Neural progenitor cell (in vitro differentiated cells): ENCODE measurements around the gene SMG9. TPM values are rescaled to one million over a fixed set of nuclear protein-coding genes. Genes with fewer than 3 reads are reported as not detected.

ENCODE experiments used
- DNase-seq: peaks from one replicate; pipeline ENCODE4 v3.0.0-alpha.2; 2016; ENCODE audit warnings: low spot score
- H2AFZ ChIP-seq: fragments of 200-600 bp; sonication (generic); replicated peaks from 2 replicates; pipeline ENCODE4 v1.6.1; 2016; ENCODE audit warnings: antibody characterized with exemption
- H3F3A ChIP-seq: fragments of 200-600 bp; sonication (generic); 2 replicates; pipeline ENCODE4 v1.6.1; 2016; ENCODE audit warnings: antibody characterized with exemption, low read depth
- H3K27ac ChIP-seq: fragments of 200-600 bp; sonication (generic); 2 replicates; pipeline ENCODE4 v1.5.1; 2016; ENCODE audit warnings: mild to moderate bottlenecking
- H3K27me3 ChIP-seq: fragments of 200-600 bp; sonication (generic); 2 replicates; pipeline ENCODE4 v1.6.1; 2016; ENCODE audit warnings: mild to moderate bottlenecking, moderate library complexity
- H3K36me3 ChIP-seq: fragments of 200-600 bp; sonication (generic); 2 replicates; pipeline ENCODE4 v1.5.1; 2016
- H3K4me1 ChIP-seq: fragments of 200-600 bp; sonication (generic); 2 replicates; pipeline ENCODE4 v1.6.1; 2016; ENCODE audit warnings: mixed run types
- H3K4me2 ChIP-seq: fragments of 200-600 bp; sonication (generic); 2 replicates; pipeline ENCODE4 v1.6.1; 2016
- H3K4me3 ChIP-seq: fragments of 200-600 bp; sonication (generic); 2 replicates; pipeline ENCODE4 v1.5.1; 2016
- H3K79me2 ChIP-seq: fragments of 200-600 bp; sonication (generic); 2 replicates; pipeline ENCODE4 v1.6.1; 2016; ENCODE audit warnings: low read depth
- H3K9ac ChIP-seq: fragments of 200-600 bp; sonication (generic); 2 replicates; pipeline ENCODE4 v1.6.1; 2016
- H3K9me3 ChIP-seq: fragments of 200-600 bp; sonication (generic); 2 replicates; pipeline ENCODE4 v1.5.1; 2016; ENCODE audit warnings: low read depth
- H4K20me1 ChIP-seq: fragments of 200-600 bp; sonication (generic); 2 replicates; pipeline ENCODE4 v1.6.1; 2016; ENCODE audit warnings: low read depth
- H3K27ac Mint-ChIP-seq: 3 replicates; pipeline ENCODE4 v1.8.0; 2021; ENCODE audit warnings: mixed read lengths
- H3K27me3 Mint-ChIP-seq: 2 replicates; pipeline ENCODE4 v1.8.0; 2022; ENCODE audit warnings: low read depth, mild to moderate bottlenecking, inconsistent platforms, moderate library complexity, mixed read lengths; ENCODE audit not compliant: insufficient read depth
- H3K36me3 Mint-ChIP-seq: 3 replicates; pipeline ENCODE4 v1.8.0; 2021; ENCODE audit warnings: mixed read lengths
- H3K4me1 Mint-ChIP-seq: 3 replicates; pipeline ENCODE4 v1.8.0; 2021; ENCODE audit warnings: mixed read lengths
- H3K4me3 Mint-ChIP-seq: 3 replicates; pipeline ENCODE4 v1.8.0; 2021; ENCODE audit warnings: mild to moderate bottlenecking, moderate library complexity, mixed read lengths
- H3K9me3 Mint-ChIP-seq: 3 replicates; pipeline ENCODE4 v1.8.0; 2020; ENCODE audit warnings: mixed read lengths
- EZH2 ChIP-seq: fragments of 200-600 bp; sonication (generic); IDR thresholded peaks from 2 replicates; pipeline ENCODE4 v1.6.1; 2017; ENCODE audit warnings: antibody characterized with exemption, mild to moderate bottlenecking, moderate library complexity
- EZH2phosphoT487 ChIP-seq: fragments of 200-600 bp; sonication (generic); IDR thresholded peaks from 2 replicates; pipeline ENCODE4 v1.6.1; 2017; ENCODE audit warnings: antibody characterized with exemption
- total RNA-seq: library from RNA; depleted of rRNA; stranded (reverse); fragments of >200 nt; gene quantifications from 2 replicates; pipeline ENCODE4 v1.2.3, GENCODE V29; 2015; ENCODE audit warnings: low replicate concordance
- TF ChIP-seq, protein P1 (sequence below): fragments of 200-600 bp; sonication (generic); IDR thresholded peaks from 2 replicates; pipeline ENCODE4 v1.5.1; 2017; ENCODE audit warnings: antibody characterized with exemption, mild to moderate bottlenecking

SMG9 gene
- total RNA-seq, 1 donor from 2014 or later = 33.4 TPM

DNA sequence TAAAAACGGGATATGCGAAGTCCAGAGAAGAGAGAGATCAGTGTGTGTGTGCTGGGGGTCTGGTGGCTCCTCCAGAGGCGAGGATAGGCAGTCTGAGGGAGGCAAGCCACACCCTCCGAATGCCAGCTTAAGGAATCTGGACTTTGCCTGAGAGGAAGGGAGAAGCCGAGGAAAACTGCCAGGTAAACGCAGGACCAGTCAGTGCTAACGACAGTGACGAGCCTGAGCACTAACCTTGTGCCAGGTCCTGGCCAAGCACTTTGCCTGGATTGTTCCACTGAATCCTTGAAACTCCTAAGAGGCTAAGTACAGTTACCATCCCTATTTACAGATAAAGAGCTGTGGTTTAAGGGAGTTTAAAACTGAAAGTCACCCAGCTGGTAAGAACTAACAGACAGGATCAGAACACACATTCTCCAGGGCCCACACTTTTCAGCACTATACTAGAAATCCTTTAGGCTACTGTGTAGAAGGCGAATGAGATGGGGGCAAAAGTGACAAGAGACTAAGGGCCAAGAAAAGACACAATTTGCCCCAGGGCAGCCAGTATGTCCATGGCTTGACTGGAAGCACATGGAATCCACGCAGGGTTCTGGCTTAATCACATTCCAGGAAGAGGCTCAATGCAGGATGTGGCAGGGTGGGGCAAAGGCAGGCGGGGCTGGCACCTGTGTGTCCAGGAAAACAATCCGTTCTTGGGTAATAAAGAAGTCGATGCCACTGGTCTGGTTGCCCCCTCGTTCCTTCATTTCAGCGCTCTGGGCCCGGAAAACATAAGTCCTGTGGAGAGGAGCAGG is 15.1 kb downstream of the SMG9 start:
- H3K4me1 Mint-ChIP-seq = no peaks in the 10 kb centered on the region
- Histone ChIP-seq H4K20me1 (peaks cover under 1% of the 10 kb centered on the region), H3K36me3 (no peaks in the 10 kb centered on the region), H3K4me1 (no peaks in the 10 kb centered on the region), H3K27me3 (no peaks in the 10 kb centered on the region), H3K9me3 (no peaks in the 10 kb centered on the region), H3K4me3 (no peak overlapping the region), H3F3A (no peaks in the 10 kb centered on the region), H3K4me2 (no peak overlapping the region), H3K9ac (no peak overlapping the region), H3K79me2 (no peaks in the 10 kb centered on the region), H2AFZ (no peak overlapping the region), H3K27ac (no peak overlapping the region)
- H3K27me3 Mint-ChIP-seq = peaks cover 5% of the 10 kb centered on the region
- no peaks in the 10 kb centered on the region for H3K9me3 Mint-ChIP-seq
- H3K27ac Mint-ChIP-seq = no peak overlapping the region
- H3K36me3 Mint-ChIP-seq = peaks cover 49% of the 10 kb centered on the region
- TF ChIP-seq EZH2phosphoT487 (no peak), EZH2 (no peak)
- TF ChIP-seq, protein P1, sequence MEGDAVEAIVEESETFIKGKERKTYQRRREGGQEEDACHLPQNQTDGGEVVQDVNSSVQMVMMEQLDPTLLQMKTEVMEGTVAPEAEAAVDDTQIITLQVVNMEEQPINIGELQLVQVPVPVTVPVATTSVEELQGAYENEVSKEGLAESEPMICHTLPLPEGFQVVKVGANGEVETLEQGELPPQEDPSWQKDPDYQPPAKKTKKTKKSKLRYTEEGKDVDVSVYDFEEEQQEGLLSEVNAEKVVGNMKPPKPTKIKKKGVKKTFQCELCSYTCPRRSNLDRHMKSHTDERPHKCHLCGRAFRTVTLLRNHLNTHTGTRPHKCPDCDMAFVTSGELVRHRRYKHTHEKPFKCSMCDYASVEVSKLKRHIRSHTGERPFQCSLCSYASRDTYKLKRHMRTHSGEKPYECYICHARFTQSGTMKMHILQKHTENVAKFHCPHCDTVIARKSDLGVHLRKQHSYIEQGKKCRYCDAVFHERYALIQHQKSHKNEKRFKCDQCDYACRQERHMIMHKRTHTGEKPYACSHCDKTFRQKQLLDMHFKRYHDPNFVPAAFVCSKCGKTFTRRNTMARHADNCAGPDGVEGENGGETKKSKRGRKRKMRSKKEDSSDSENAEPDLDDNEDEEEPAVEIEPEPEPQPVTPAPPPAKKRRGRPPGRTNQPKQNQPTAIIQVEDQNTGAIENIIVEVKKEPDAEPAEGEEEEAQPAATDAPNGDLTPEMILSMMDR = no peak
- H3K4me3 Mint-ChIP-seq = no peak overlapping the region
- no peak for DNase-seq

DNA sequence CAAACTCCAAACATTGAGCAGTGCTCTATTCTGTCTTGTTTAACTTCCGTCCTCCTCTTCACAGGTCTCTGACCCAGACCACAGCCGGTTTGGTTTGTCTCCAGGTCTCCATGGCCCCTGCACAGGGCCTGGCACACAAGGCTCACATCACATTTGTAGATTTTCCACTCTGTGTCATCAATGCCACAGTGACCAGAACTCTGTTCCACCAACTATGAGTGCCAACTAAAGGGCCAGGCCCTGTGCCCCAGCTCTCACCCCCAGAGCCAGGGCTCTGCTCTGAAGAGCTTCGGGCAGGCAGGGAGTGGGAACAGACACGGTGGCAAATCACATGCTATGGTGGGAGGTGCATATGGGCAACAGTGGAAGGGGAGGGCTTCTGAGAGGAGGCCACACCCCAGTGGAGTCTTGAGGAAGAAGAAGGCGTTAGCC is 16.0 kb downstream of the SMG9 start:
- Histone ChIP-seq H3K4me3 (no peak overlapping the region), H3K4me2 (no peak overlapping the region), H3K27ac (no peak overlapping the region), H3K9ac (no peak overlapping the region), H3K79me2 (no peaks in the 10 kb centered on the region), H3K36me3 (no peaks in the 10 kb centered on the region), H4K20me1 (no peaks in the 10 kb centered on the region), H3F3A (no peaks in the 10 kb centered on the region), H3K4me1 (no peaks in the 10 kb centered on the region), H2AFZ (no peak overlapping the region), H3K9me3 (no peaks in the 10 kb centered on the region), H3K27me3 (no peaks in the 10 kb centered on the region)
- H3K36me3 Mint-ChIP-seq = peaks cover 43% of the 10 kb centered on the region
- TF ChIP-seq, protein P1 = no peak
- TF ChIP-seq EZH2phosphoT487 (no peak), EZH2 (no peak)
- peaks cover 2% of the 10 kb centered on the region for H3K27me3 Mint-ChIP-seq
- peak overlapping the region; percentile 48 for H3K27ac Mint-ChIP-seq
- no peaks in the 10 kb centered on the region for H3K4me1 Mint-ChIP-seq
- H3K4me3 Mint-ChIP-seq = no peak overlapping the region
- H3K9me3 Mint-ChIP-seq = no peaks in the 10 kb centered on the region
- no peak for DNase-seq

DNA sequence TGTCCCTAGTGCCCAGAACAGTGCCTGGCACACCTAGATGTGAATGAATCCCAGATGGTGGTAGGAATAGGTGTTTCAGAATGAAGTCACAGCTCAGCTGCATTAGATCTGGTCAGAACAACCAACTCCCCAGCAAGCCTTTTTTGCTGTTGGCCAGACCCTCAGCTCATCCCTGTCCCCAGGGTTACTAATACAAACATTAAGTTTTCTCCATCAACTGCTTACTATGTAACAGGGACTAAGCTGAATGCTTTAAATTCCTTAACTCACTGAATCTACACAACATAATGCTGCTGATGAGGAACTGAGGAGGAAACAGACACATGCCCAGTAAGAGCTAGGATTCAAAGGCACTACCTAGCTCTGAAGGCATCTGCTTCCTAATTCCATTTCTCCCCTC is 18.8 kb downstream of the SMG9 start:
- H4K20me1 ChIP-seq = no peaks in the 10 kb centered on the region
- Mint-ChIP-seq H3K36me3 (peaks cover 42% of the 10 kb centered on the region), H3K27ac (peak overlapping the region; percentile 31), H3K27me3 (peaks cover 2% of the 10 kb centered on the region), H3K9me3 (no peaks in the 10 kb centered on the region), H3K4me3 (no peak overlapping the region), H3K4me1 (no peaks in the 10 kb centered on the region)
- H3K4me1 ChIP-seq = no peaks in the 10 kb centered on the region
- no peak overlapping the region for H3K27ac ChIP-seq
- H3K36me3 ChIP-seq = no peaks in the 10 kb centered on the region
- no peak overlapping the region for H3K9ac ChIP-seq
- TF ChIP-seq, protein P1 = no peak
- TF ChIP-seq EZH2phosphoT487 (no peak), EZH2 (no peak)
- no peaks in the 10 kb centered on the region for H3K79me2 ChIP-seq
- no peak overlapping the region for H3K4me2 ChIP-seq
- no peaks in the 10 kb centered on the region for H3F3A ChIP-seq
- no peaks in the 10 kb centered on the region for H3K9me3 ChIP-seq
- no peaks in the 10 kb centered on the region for H3K27me3 ChIP-seq
- no peak overlapping the region for H3K4me3 ChIP-seq
- no peak overlapping the region for H2AFZ ChIP-seq
- DNase-seq = no peak
